A673 (cell line): ENCODE measurements around the gene UST. TPM values are rescaled to one million over a fixed set of nuclear protein-coding genes. Genes with fewer than 3 reads are reported as not detected.

Experiments used
- BruUV-seq: library from RNA; stranded (reverse); fragments of 400-500 nt; replicated peaks from 2 replicates; lab custom pipeline; 2021; lab: Mats Ljungman, UMichigan
- CTCF ChIA-PET: fragments of 300-600 bp; sonication (Branson Sonifier 250); formaldehyde crosslinking; loops from one replicate; lab custom pipeline; 2022; ENCODE audit warnings: antibody characterized with exemption; lab: Charles Lee
- POLR2A ChIA-PET: fragments of 300-600 bp; sonication (Branson Sonifier 250); formaldehyde crosslinking; loops from one replicate; lab custom pipeline; 2022; ENCODE audit warnings: antibody characterized with exemption; ENCODE audit not compliant: low non-redundant PET; lab: Charles Lee
- DNase-seq: peaks from one replicate; pipeline ENCODE4 v3.0.0-alpha.2; 2015; ENCODE audit warnings: low spot score
- H3K27ac ChIP-seq: fragments of 200-600 bp; sonication (generic); 2 replicates; pipeline ENCODE4 v1.5.1; 2016; ENCODE audit warnings: mixed run types, low read depth, mild to moderate bottlenecking, mixed read lengths, antibody characterized with exemption, low read length; ENCODE audit not compliant: poor library complexity, severe bottlenecking
- H3K27me3 ChIP-seq: fragments of 200-600 bp; sonication (generic); replicated peaks from 2 replicates; pipeline ENCODE4 v1.6.1; 2017; ENCODE audit warnings: mixed run types, low read depth, mild to moderate bottlenecking, mixed read lengths, antibody characterized with exemption, low read length; ENCODE audit not compliant: insufficient read depth, poor library complexity
- H3K36me3 ChIP-seq: fragments of 200-600 bp; sonication (generic); 2 replicates; pipeline ENCODE4 v1.6.1; 2016; ENCODE audit warnings: mixed run types, mild to moderate bottlenecking, mixed read lengths, antibody characterized with exemption, low read length; ENCODE audit not compliant: insufficient read depth, poor library complexity, severe bottlenecking
- H3K4me1 ChIP-seq: fragments of 200-600 bp; sonication (generic); 2 replicates; pipeline ENCODE4 v1.6.1; 2017; ENCODE audit warnings: mixed run types, mild to moderate bottlenecking, mixed read lengths, antibody characterized with exemption, low read length; ENCODE audit not compliant: insufficient read depth, poor library complexity, severe bottlenecking
- H3K4me3 ChIP-seq: fragments of 200-600 bp; sonication (generic); 2 replicates; pipeline ENCODE4 v1.5.1; 2016; ENCODE audit warnings: low read depth, mixed run types, mild to moderate bottlenecking, mixed read lengths, low read length; ENCODE audit not compliant: poor library complexity, severe bottlenecking
- H3K9me3 ChIP-seq: fragments of 200-600 bp; sonication (generic); 2 replicates; pipeline ENCODE4 v1.6.1; 2016; ENCODE audit warnings: mixed run types, low read depth, mild to moderate bottlenecking, mixed read lengths, antibody characterized with exemption, low read length; ENCODE audit not compliant: poor library complexity, severe bottlenecking
- CTCF ChIP-seq: fragments of 300-800, 200-600 bp; sonication (generic); conservative IDR thresholded peaks from 2 replicates; pipeline ENCODE4 v1.5.1; 2017; ENCODE audit warnings: low read depth, mild to moderate bottlenecking, antibody characterized with exemption, low read length, moderate library complexity, mixed read lengths
- EZH2 ChIP-seq: fragments of 200-600 bp; sonication (generic); IDR thresholded peaks from 2 replicates; pipeline ENCODE4 v1.6.1; 2017; ENCODE audit warnings: borderline replicate concordance, low read depth, mild to moderate bottlenecking, mixed read lengths, antibody characterized with exemption, low read length; ENCODE audit not compliant: poor library complexity, severe bottlenecking
- intact Hi-C: fragments of 100-400 bp; cut with micrococcal nuclease; formaldehyde crosslinking; loops from one replicate; pipeline ENCODE4 v1.10.0; 2022; ENCODE audit not compliant: unreplicated experiment
- total RNA-seq: library from RNA; stranded (reverse); gene quantifications from 2 replicates; pipeline ENCODE4 v1.2.3, GENCODE V29; 2021

Gene UST
- total RNA-seq, 1 experiment from 2014 or later: 1.5 TPM

DNA sequence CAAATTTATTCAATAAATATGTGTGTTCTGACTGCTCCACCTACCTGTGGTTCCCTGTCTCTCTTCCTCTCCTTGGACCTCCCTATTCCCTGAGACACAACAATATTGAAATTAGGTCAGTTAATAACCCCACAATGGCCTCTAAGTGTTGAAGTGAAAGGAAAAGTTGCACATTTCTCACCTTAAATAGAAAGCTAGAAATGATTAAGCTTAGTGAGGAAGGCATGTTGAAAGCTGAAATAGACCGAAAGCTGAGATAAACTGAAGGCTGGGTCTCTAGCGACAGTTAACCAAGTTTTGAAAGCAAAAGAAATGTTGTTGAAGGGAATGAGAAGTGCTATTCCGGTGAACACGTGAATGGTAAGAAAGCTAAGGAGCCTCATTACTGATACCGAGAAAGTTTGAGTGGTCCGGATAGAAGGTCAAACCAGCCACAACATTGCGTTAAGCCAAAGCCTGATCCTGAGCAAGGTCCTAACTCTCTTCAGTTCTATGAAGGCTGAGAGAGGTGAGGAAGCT lies 34.1 kb downstream of the UST start:
- BruUV-seq: no TSS peak
- Histone ChIP-seq H3K4me1 (no peaks in the 10 kb centered on the region), H3K36me3 (no peaks in the 10 kb centered on the region), H3K27ac (no peak overlapping the region), H3K27me3 (no peaks in the 10 kb centered on the region), H3K4me3 (no peak overlapping the region), H3K9me3 (no peaks in the 10 kb centered on the region)
- POLR2A ChIA-PET: no interaction called here
- DNase-seq: no peak
- intact Hi-C loops: no loop called here
- TF ChIP-seq CTCF: no peak
- TF ChIP-seq EZH2: no peak
- CTCF ChIA-PET: no interaction called here

DNA sequence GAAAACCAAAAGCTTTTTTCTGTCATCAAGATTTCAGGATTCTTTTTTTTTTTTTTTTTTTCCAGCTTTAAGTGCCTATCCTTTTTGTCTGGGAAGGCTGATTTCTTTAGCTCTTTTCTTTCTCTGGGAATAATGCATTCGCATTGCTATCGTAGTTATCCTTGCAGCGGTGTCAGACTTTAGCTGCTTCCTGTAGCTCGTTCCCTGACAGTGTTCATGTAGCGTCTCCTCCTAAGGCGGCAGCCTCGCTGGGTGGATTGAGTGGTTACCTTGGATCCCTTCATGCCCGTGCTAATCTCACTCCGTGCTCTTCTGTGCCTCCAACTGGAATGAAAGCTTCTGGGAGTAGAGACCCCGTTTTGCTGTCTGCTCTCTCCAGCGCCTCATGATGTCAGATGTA lies 43.1 kb downstream of the UST start:
- Histone ChIP-seq H3K27me3 (no peaks in the 10 kb centered on the region), H3K4me1 (no peaks in the 10 kb centered on the region), H3K27ac (no peak overlapping the region), H3K36me3 (no peaks in the 10 kb centered on the region), H3K9me3 (no peaks in the 10 kb centered on the region), H3K4me3 (no peak overlapping the region)
- intact Hi-C loops: no loop called here
- ChIA-PET POLR2A (no interaction called here), CTCF (no interaction called here)
- BruUV-seq: no TSS peak
- no peak for TF ChIP-seq EZH2
- DNase-seq: no peak

DNA sequence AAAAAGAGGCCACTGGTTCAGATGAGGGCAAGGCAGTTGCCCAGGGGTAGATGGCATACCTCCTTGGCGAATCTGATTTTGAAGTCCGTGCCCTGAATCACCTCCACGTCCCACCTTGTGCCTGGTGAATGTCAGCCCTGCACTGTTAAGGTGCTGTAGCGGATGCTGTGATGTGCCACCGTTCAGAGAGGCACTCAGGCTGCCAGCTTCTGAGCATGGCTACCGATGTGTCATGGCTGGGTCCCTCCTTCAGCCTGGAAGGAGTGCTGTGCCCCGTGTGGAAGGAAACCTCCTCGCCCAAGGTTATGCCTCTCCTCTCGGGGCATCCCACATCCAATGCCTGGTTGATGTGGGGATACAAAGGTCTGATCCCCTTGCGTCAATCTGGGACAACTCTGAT lies 43.6 kb downstream of the UST start:
- no TSS peak for BruUV-seq
- no peak for DNase-seq
- no peaks in the 10 kb centered on the region for H3K36me3 ChIP-seq
- TF ChIP-seq CTCF: no peak
- no peak for TF ChIP-seq EZH2
- H3K4me3 ChIP-seq: no peak overlapping the region
- ChIA-PET CTCF (no interaction called here), POLR2A (no interaction called here)
- intact Hi-C loops: no loop called here
- no peaks in the 10 kb centered on the region for H3K27me3 ChIP-seq
- H3K4me1 ChIP-seq: no peaks in the 10 kb centered on the region
- no peaks in the 10 kb centered on the region for H3K9me3 ChIP-seq
- H3K27ac ChIP-seq: no peak overlapping the region

GRCh38 chr6:148790817-148791216 lies 44.0 kb downstream of the UST start:
- no peak overlapping the region for H3K4me3 ChIP-seq
- no peaks in the 10 kb centered on the region for H3K9me3 ChIP-seq
- TF ChIP-seq EZH2: no peak
- no peak for TF ChIP-seq CTCF
- intact Hi-C loops: no loop called here
- ChIA-PET POLR2A (no interaction called here), CTCF (no interaction called here)
- no peaks in the 10 kb centered on the region for H3K36me3 ChIP-seq
- no peak for DNase-seq
- no peak overlapping the region for H3K27ac ChIP-seq
- BruUV-seq: no TSS peak
- H3K4me1 ChIP-seq: no peaks in the 10 kb centered on the region
- no peaks in the 10 kb centered on the region for H3K27me3 ChIP-seq
